Panc1 (cell line): ENCODE results near the gene PRUNE2. TPM values are rescaled to one million over a fixed set of nuclear protein-coding genes. Genes with fewer than 3 reads are reported as not detected.

Experiments used
- ATAC-seq: fragments of 200-7000 bp; cut with Tn5 transposase; 2 replicates; pipeline ENCODE4 v1.9.1; 2020; ENCODE audit warnings: mild to moderate bottlenecking, moderate library complexity
- BruUV-seq: library from RNA; stranded (reverse); fragments of 400-500 nt; replicated peaks from 2 replicates; lab custom pipeline; 2021; lab: Mats Ljungman, UMichigan
- CTCF ChIA-PET: fragments of 300-600 bp; sonication (Branson Sonifier 250); formaldehyde crosslinking; loops from one replicate; lab custom pipeline; 2022; ENCODE audit warnings: antibody characterized with exemption; lab: Charles Lee
- POLR2A ChIA-PET: fragments of 300-600 bp; sonication (Branson Sonifier 250); formaldehyde crosslinking; loops from one replicate; lab custom pipeline; 2022; ENCODE audit warnings: antibody characterized with exemption; lab: Charles Lee
- DNase-seq: peaks from one replicate; pipeline ENCODE4 v3.0.0-alpha.2; 2010; ENCODE audit warnings: low read depth, low spot score
- H3K27ac ChIP-seq: 2 replicates; pipeline ENCODE4 v1.5.1; 2011; ENCODE audit warnings: mild to moderate bottlenecking, low read length, inconsistent platforms
- H3K27me3 ChIP-seq: fragments of 200-500 bp; sonication (Bioruptor generic); 2 replicates; pipeline ENCODE4 v1.6.0; 2014; ENCODE audit warnings: low read length, inconsistent platforms; ENCODE audit not compliant: control insufficient read depth, insufficient read depth
- H3K36me3 ChIP-seq: fragments of 200-500 bp; sonication (Bioruptor generic); 2 replicates; pipeline ENCODE4 v1.5.1; 2014; ENCODE audit warnings: inconsistent platforms, mild to moderate bottlenecking, low read length, moderate library complexity; ENCODE audit not compliant: control insufficient read depth, insufficient read depth
- H3K4me1 ChIP-seq: 2 replicates; pipeline ENCODE4 v1.5.1; 2011; ENCODE audit warnings: inconsistent platforms, mild to moderate bottlenecking, low read length, moderate library complexity; ENCODE audit not compliant: control insufficient read depth, insufficient read depth
- H3K4me3 ChIP-seq, 2 experiments: 2 replicates each; pipeline ENCODE4 v1.5.1; 2011 to 2012; ENCODE audit warnings: low read depth in 2 of 2, low read length in 2 of 2, mild to moderate bottlenecking in 2 of 2, inconsistent platforms in 1 of 2, moderate library complexity in 1 of 2
- H3K9me3 ChIP-seq: fragments of 200-500 bp; sonication (Bioruptor generic); 2 replicates; pipeline ENCODE4 v1.5.1; 2014; ENCODE audit warnings: low read depth, mild to moderate bottlenecking, inconsistent platforms, low read length, moderate library complexity; ENCODE audit not compliant: control insufficient read depth, insufficient read depth
- CTCF ChIP-seq: fragments of 450-650 bp; IDR thresholded peaks from 2 replicates; pipeline ENCODE4 v1.5.1; 2017; ENCODE audit warnings: mild to moderate bottlenecking
- POLR2AphosphoS5 ChIP-seq: IDR thresholded peaks from 2 replicates; pipeline ENCODE4 v1.6.1; 2012; ENCODE audit warnings: mild to moderate bottlenecking, low read depth, low read length, moderate library complexity
- REST ChIP-seq, 2 experiments: IDR thresholded peaks; 2 replicates each; pipeline ENCODE4 v1.6.1; 2011 to 2012; ENCODE audit warnings: low read depth in 2 of 2, control low read depth in 1 of 2, low read length in 1 of 2, mild to moderate bottlenecking in 1 of 2, moderate library complexity in 1 of 2; ENCODE audit not compliant: insufficient read depth in 1 of 2
- SIN3A ChIP-seq: IDR thresholded peaks from 2 replicates; pipeline ENCODE4 v1.6.1; 2012; ENCODE audit warnings: low read depth, mild to moderate bottlenecking, low read length, moderate library complexity, borderline replicate concordance; ENCODE audit not compliant: insufficient read depth
- TCF7L2 ChIP-seq: IDR thresholded peaks from 2 replicates; pipeline ENCODE4 v1.6.1; 2011; ENCODE audit warnings: mild to moderate bottlenecking, low read depth, low read length, inconsistent platforms
- in situ Hi-C: cut with HindIII; loops from 2 replicates; pipeline ENCODE4 v1.10.0; 2016; ENCODE audit warnings: low sequenced_read_pairs, low pct_unique_long_range_greater_than_20kb
- intact Hi-C: fragments of 100-400 bp; cut with micrococcal nuclease; formaldehyde crosslinking; loops from one replicate; pipeline ENCODE4 v1.10.0; 2022; ENCODE audit not compliant: unreplicated experiment
- total RNA-seq: library from RNA; stranded (reverse); gene quantifications from one replicate; pipeline ENCODE4 v1.2.1, GENCODE V29; 2021; ENCODE audit not compliant: unreplicated experiment

Gene PRUNE2
- total RNA-seq, 1 experiment from 2014 or later, result 0.18 TPM

- in situ Hi-C loops, result no loop called here
- DNase-seq, result no peak
- POLR2A ChIA-PET, result no interaction called here
- CTCF ChIA-PET, result no interaction called here
- no peak for ATAC-seq
- Histone ChIP-seq H3K36me3 (no peaks in the 10 kb centered on the region), H3K4me3 (no peak overlapping the region), H3K9me3 (no peaks in the 10 kb centered on the region), H3K27me3 (no peaks in the 10 kb centered on the region), H3K4me1 (no peaks in the 10 kb centered on the region), H3K27ac (no peak overlapping the region)
- BruUV-seq, result no TSS peak
- intact Hi-C loops, result no loop called here
- no peak for TF ChIP-seq SIN3A
- TF ChIP-seq REST (IDR thresholded peaks at IDR 0.05; ENCODE audit: insufficient read depth in 1 of 2, low read depth in 2 of 2, low read length in 1 of 2), result no peak
- no peak for TF ChIP-seq POLR2AphosphoS5
- no peak for TF ChIP-seq CTCF
- no peak for TF ChIP-seq TCF7L2
Observed at GRCh38 chr9:76626980-76627379, 278.9 kb downstream of the PRUNE2 start.

GRCh38 chr9:76626141-76626540, 279.8 kb downstream of the PRUNE2 start:
- in situ Hi-C loops, result no loop called here
- H3K4me1 ChIP-seq, result no peaks in the 10 kb centered on the region
- H3K4me3 ChIP-seq, result no peak overlapping the region
- intact Hi-C loops, result no loop called here
- H3K9me3 ChIP-seq, result no peaks in the 10 kb centered on the region
- no peaks in the 10 kb centered on the region for H3K36me3 ChIP-seq
- no peak overlapping the region for H3K27ac ChIP-seq
- no peaks in the 10 kb centered on the region for H3K27me3 ChIP-seq
- CTCF ChIA-PET, result no interaction called here
- DNase-seq, result no peak
- TF ChIP-seq CTCF (no peak), POLR2AphosphoS5 (no peak), SIN3A (no peak), TCF7L2 (no peak), REST (IDR thresholded peaks at IDR 0.05; ENCODE audit: insufficient read depth in 1 of 2, low read depth in 2 of 2, low read length in 1 of 2) (no peak)
- no peak for ATAC-seq
- POLR2A ChIA-PET, result no interaction called here
- no TSS peak for BruUV-seq
